Mucosa of descending colon (tissue), 3 donors: Measurements from ENCODE around the gene ACTBL2. TPM values are rescaled to one million over a fixed set of nuclear protein-coding genes. Genes with fewer than 3 reads are reported as not detected.

Experiments
- ATAC-seq: fragments of 200-7000 bp; cut with Tn5 transposase; one replicate; pipeline ENCODE4 v1.9.1; 2020; ENCODE audit warnings: mild to moderate bottlenecking, moderate library complexity
- DNase-seq, 3 donors: peaks; one replicate each; pipeline ENCODE4 v3.0.0-alpha.2; 2020
- H3K36me3 ChIP-seq: fragments of 200-600 bp; one replicate; pipeline ENCODE4 v1.8.0; 2021; ENCODE audit warnings: low read depth, mild to moderate bottlenecking
- H3K4me1 ChIP-seq: fragments of 200-600 bp; one replicate; pipeline ENCODE4 v1.8.0; 2021; ENCODE audit warnings: low read depth, mild to moderate bottlenecking
- H3K4me3 ChIP-seq: fragments of 200-600 bp; one replicate; pipeline ENCODE4 v1.8.0; 2021; ENCODE audit warnings: mild to moderate bottlenecking
- H3K9me3 ChIP-seq: fragments of 200-600 bp; one replicate; pipeline ENCODE4 v1.8.0; 2021; ENCODE audit warnings: mild to moderate bottlenecking
- intact Hi-C, 2 donors: fragments of 100-400 bp; cut with DNase I in 1 of 2; cut with micrococcal nuclease in 1 of 2; formaldehyde crosslinking; loops; one replicate each; pipeline versions ENCODE4 v1.11.0 to v1.11.1; 2022; cut with DNase I, micrococcal nuclease
- total RNA-seq, 3 donors: library from RNA; stranded (reverse); fragmentation: NEBNext Ultra II Directional in 2 of 3; extraction: Animal tissue kit (Norgen Biotek cat#: 25700) in 2 of 3; gene quantifications; one replicate each; pipeline versions ENCODE4 v1.2.1 to v1.2.4, GENCODE V29; 2021 to 2023
- TF ChIP-seq, protein P1 (sequence below): fragments of 200-600 bp; IDR thresholded peaks from one replicate; pipeline ENCODE4 v1.8.0; 2022; ENCODE audit warnings: antibody characterized with exemption, mild to moderate bottlenecking
- donor health status: DM: no; HTN: no; CAD: no; lungs with moderate emphysema.
- donor health status: DM: no; HTN: no; CAD: no.
- donor health status: DM: no; HTN: yes; CAD: no.

ACTBL2 gene
- total RNA-seq, 3 donors from 2014 or later: not detected

DNA sequence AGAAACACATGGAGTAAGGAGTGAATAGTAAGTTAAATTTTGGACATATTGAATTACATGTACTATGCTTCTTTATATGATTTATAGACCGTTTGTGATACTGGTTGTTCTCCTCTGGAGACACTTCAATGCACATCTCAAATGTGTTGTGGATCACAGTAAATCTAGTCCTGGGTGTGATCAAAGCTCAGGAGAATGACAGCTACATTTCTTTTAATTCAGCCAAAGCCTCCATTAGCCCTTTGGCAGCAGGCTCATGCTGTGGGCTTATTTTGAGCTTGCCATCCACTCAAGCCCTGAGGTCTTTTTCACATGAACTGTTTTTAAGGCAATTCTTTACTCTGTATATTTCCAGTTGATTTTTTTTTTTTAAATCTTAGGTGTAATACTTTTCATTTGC, 34.6 kb upstream of the ACTBL2 start:
- TF ChIP-seq, protein P1, sequence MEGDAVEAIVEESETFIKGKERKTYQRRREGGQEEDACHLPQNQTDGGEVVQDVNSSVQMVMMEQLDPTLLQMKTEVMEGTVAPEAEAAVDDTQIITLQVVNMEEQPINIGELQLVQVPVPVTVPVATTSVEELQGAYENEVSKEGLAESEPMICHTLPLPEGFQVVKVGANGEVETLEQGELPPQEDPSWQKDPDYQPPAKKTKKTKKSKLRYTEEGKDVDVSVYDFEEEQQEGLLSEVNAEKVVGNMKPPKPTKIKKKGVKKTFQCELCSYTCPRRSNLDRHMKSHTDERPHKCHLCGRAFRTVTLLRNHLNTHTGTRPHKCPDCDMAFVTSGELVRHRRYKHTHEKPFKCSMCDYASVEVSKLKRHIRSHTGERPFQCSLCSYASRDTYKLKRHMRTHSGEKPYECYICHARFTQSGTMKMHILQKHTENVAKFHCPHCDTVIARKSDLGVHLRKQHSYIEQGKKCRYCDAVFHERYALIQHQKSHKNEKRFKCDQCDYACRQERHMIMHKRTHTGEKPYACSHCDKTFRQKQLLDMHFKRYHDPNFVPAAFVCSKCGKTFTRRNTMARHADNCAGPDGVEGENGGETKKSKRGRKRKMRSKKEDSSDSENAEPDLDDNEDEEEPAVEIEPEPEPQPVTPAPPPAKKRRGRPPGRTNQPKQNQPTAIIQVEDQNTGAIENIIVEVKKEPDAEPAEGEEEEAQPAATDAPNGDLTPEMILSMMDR: no peak
- Histone ChIP-seq H3K9me3 (no peaks in the 10 kb centered on the region), H3K36me3 (no peaks in the 10 kb centered on the region), H3K4me3 (no peak overlapping the region), H3K4me1 (no peaks in the 10 kb centered on the region)
- intact Hi-C loops: no loop called here
- no peak for ATAC-seq
- DNase-seq: no peak

DNA sequence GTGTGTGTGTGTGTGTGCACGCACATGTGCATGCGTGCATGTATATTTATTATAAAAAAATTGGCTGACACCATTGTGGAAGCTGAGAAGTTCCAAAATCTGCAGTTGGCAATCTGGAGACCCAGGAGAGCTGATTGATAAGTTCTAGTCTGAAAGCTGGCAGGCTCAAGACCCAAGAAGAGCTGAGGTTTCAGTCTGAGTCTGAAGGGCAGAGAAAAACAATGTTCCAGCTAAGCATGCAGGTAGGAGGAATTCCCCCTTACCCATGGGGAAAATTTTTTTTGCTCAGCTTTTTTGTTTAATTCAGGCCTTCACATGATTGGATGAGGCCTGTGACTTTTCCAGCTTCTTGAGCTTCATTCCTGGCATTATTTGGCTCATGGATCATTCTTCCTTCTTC, 31.2 kb upstream of the ACTBL2 start:
- Histone ChIP-seq H3K36me3 (no peaks in the 10 kb centered on the region), H3K4me1 (no peaks in the 10 kb centered on the region), H3K4me3 (no peak overlapping the region), H3K9me3 (no peaks in the 10 kb centered on the region)
- intact Hi-C loops: no loop called here
- DNase-seq (no peak), ATAC-seq (no peak)
- TF ChIP-seq, protein P1: no peak

- ATAC-seq: no peak
- intact Hi-C loops: no loop called here
- DNase-seq: no peak
- Histone ChIP-seq H3K4me3 (no peak overlapping the region), H3K4me1 (no peaks in the 10 kb centered on the region), H3K9me3 (no peaks in the 10 kb centered on the region), H3K36me3 (no peaks in the 10 kb centered on the region)
- TF ChIP-seq, protein P1: no peak
These were observed 28.7 kb upstream of the ACTBL2 start for GRCh38 chr5:57511321-57511720.

GRCh38 chr5:57509501-57510260, 27.1 kb upstream of the ACTBL2 start:
- TF ChIP-seq, protein P1: no peak
- no peak overlapping the region for H3K4me3 ChIP-seq
- H3K4me1 ChIP-seq: no peaks in the 10 kb centered on the region
- H3K9me3 ChIP-seq: no peaks in the 10 kb centered on the region
- H3K36me3 ChIP-seq: no peaks in the 10 kb centered on the region
- ATAC-seq (no peak), DNase-seq (no peak)
- intact Hi-C loops: no loop called here

GRCh38 chr5:57508211-57508610, 25.6 kb upstream of the ACTBL2 start:
- ATAC-seq (no peak), DNase-seq (no peak)
- no peaks in the 10 kb centered on the region for H3K9me3 ChIP-seq
- no peaks in the 10 kb centered on the region for H3K36me3 ChIP-seq
- intact Hi-C loops: no loop called here
- H3K4me1 ChIP-seq: no peaks in the 10 kb centered on the region
- no peak overlapping the region for H3K4me3 ChIP-seq
- TF ChIP-seq, protein P1: no peak
